Fibroblast of skin of right biceps (primary cell): Measurements from ENCODE around the gene KLK5.
"Not testable (repeated sequence)": the region's sequence is repeated elsewhere in the genome, so short reads cannot be mapped to it uniquely, and the experiment has no call there.

Experiments used
- DNase-seq: peaks from one replicate; pipeline ENCODE4 v3.0.0-alpha.2; 2013

Gene KLK5

DNA sequence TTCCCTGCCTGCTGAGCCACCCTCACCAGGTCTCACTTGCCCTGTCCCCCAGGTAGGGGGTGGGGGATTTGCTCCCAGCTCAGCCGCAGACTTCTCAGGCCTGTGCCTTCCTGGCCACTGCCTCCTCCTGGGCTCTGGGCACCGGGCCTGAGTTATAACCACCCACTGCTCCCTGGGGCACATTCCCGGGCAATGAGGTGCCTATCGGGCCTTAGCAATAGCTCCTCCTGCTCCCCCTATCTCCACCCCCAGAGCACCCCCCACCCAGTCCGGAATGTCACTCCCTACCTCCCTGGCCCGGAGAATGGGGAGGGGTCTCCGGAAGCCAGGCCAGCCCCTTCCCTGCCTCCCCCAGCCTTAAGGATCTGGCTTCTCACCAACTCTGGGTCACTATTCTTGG is at the start of gene KLK5:
KLK5 (minus strand) TSS at position 129 of the 400 bp plus-strand sequence. CDS start 381 bp downstream, outside the sequence.
- DNase-seq, result no peak

GRCh38 chr19:51002089-51002532 is 49.3 kb upstream of the KLK5 start:
- no peak for DNase-seq

DNA sequence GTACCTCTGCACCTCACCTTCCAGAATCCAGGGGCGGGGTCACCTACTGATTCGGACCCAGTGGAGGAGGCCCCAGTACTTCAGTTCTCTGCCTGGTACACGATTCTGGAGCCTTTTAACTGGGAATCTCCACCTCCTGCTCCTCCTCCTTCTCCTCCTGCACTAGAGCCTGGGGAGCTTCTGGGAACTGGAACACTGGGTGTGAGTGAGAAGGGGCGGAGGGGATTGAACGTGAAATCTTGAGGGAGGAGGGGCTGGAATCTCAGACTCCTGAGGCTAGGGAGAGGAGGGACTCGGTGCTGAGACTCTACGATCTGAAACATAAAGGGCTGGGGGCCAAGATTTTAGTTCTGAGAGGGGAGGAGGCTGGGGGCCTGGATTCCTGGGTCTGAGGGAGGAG is 48.7 kb upstream of the KLK5 start, which contains the start of gene KLK8:
KLK8 (minus strand) TSS at position 90 of the 400 bp plus-strand sequence. CDS start 437 bp downstream, outside the sequence.
- no peak for DNase-seq

DNA sequence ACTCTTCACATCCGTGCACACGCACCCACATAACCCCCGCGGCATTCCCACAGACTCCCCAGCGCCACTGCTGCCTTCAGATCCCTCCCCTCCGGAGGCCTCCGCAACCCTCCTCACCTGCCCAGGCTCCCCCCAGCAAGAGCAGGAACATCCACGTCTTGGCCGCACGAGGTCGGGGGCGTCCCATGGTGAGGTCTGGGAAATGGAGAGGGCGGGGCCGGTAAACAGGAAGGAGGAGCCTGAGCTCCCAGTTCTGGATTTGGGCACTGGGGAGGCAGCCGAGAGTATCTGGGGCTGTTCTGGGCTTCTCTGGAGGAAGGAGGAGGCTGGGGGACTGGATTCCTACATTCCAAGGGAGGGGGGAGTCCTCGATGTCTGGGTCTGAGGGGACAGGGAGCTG is 48.1 kb upstream of the KLK5 start:
- DNase-seq, result no peak

GRCh38 chr19:51000426-51000825 is 47.6 kb upstream of the KLK5 start:
- no peak for DNase-seq

GRCh38 chr19:50998686-50999085 is 45.8 kb upstream of the KLK5 start:
- no peak for DNase-seq

DNA sequence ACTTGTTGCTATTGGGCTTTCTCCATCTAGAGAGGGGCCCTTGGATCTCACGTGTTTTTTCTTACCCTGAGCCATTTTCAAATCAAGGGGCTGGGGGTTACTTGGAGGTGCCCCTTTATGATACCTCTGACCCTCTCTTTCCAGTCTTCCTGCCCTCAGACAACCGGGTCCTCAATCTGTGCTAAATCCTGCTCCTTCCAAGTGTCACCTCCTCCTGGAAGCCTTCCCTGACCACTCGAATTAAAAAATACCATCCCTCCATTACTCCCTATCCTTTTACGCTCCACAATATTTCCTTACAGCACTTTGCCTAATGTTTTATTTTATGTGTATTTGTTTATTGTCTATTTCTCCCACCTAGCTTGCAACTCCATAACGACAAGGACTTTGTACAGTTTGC is 45.2 kb upstream of the KLK5 start:
- DNase-seq, result no peak

DNA sequence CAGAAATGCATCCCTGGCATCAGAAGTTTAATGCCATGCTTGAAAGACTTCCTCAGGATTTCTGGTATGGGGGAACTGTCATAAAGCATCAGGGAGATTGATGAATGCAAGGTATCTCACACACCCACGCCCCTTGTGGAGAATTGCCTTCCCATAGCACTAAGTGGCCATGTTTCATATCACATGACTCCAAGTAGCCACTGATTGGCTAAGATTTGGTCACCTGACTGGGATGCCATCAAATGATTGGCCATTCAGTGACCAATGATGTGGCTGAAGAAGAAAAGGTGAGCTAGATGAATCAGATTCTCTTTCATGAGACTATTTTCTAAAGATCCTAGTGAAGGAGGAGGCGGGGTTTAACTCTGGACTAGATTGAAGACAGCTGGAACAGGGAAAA is 41.3 kb upstream of the KLK5 start:
- DNase-seq, result no peak

DNA sequence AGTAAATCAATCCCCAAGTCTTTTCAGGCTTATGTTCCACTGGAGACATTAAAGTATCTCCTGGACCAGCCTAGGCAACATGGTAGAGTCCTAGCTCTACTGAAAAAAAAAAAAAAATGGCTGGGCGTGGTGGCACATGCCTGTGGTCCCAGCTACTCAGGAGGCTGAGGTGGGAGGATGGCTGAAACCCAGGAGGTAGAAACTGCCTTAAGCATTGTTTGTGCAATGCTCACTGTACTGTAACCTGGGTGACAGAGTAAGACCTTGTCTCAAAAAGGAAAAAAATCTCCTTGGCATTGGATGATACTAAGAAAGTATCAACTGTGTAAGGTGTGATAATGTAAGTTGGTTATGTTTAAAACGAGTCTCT is 39.8 kb upstream of the KLK5 start:
- no peak for DNase-seq

GRCh38 chr19:50984416-50984815 is 31.6 kb upstream of the KLK5 start:
- DNase-seq, result not testable (repeated sequence)

GRCh38 chr19:50983625-50984292 is 30.9 kb upstream of the KLK5 start, which contains the start of gene KLK7:
Gene KLK7, minus strand, starts transcription at chr19:50983917. Its CDS starts 1,518 bp downstream, at chr19:50982399.
- no peak for DNase-seq

DNA sequence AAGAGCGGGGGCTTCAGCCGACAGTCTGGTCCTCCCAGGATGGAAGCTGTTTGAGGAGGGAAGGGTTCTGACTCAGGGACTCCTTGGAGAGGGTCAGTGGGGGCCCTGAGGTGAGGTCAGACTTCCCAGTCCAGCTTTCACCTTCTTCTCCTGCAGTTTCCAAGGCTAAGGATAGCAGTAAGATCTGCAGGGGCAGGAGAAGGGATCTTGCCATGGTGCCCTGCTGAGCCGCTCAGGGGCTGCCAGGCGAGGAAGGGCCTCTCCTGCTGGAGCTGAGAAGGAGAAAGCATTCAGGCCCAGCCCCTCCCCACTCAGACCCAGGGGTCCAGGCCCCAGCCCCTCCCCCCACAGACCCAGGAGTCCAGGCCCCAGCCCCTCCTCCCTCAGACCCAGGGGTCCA is 29.3 kb upstream of the KLK5 start:
- DNase-seq, result no peak

- DNase-seq, result no peak
Observed at GRCh38 chr19:50981587-50982146, 28.8 kb upstream of the KLK5 start.

DNA sequence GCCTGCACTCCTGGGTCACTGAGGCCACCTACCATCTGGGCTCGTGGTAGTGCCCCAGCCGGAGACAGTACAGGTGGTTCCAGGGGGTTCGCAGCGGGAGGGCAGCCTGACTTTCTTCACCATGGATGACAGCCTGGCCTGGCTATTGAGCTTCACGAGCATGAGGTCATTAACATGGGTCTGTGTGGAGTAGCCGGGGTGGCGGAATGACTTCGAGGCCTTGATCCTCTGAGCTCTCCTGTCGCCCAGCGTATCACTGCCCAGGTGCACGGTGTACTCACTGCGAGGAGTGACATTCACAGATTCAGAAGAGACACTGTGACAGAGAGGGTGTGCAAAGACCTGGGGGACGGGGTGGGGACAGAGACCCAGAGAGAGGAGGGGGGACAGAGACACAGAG is 27.4 kb upstream of the KLK5 start:
- no peak for DNase-seq

GRCh38 chr19:50979758-50980157 is 26.9 kb upstream of the KLK5 start:
- DNase-seq, result no peak

GRCh38 chr19:50978772-50979390 is 26.0 kb upstream of the KLK5 start:
- no peak for DNase-seq

DNA sequence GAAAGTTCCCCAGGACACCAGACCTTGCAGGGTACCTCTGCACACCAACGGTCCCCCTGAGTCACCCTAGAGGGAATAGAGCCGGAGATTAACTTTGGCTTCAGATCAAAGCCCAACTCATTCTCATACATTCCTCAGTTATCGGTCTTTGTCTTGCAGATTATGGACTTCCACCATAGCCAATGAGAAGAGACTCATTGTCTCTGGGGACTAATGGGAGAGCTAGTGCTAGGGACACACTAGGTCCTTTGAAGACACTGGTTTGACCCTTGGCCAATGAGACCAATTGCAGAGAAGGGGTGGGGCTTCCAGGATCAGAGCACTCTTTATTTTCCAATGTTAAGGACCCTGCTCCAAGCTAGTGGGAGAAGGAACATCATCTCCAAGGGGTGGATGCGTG is 24.8 kb upstream of the KLK5 start:
- no peak for DNase-seq

DNA sequence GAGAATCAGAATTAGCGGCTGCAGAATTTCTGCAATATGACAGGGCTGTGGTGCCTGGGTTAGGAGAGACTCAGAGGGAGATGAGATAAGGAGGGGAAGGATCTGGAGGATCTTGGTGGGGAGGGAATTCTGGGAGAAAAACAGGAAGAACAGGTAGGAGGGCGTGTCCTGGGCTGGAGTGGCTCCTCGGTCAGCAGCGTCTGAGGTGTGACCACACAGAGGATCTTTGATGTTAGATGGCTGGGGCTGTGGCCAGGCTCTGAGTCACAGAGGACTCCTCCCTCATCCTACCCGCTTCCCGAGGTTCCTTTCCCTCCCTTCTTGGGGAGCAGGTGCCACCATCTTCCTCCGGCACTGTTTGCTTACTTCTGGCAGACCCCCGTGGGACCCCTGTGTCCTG is 22.9 kb upstream of the KLK5 start:
- no peak for DNase-seq

GRCh38 chr19:50974702-50975556 is 22.1 kb upstream of the KLK5 start:
- DNase-seq, result no peak

- no peak for DNase-seq
Observed at GRCh38 chr19:50972795-50973376, 20.0 kb upstream of the KLK5 start.

- not testable (repeated sequence) for DNase-seq
Observed at GRCh38 chr19:50969810-50970209, 17.0 kb upstream of the KLK5 start.

- no peak for DNase-seq
Observed at GRCh38 chr19:50969413-50969760, 16.5 kb upstream of the KLK5 start, which contains the start of gene KLK6. Gene KLK6, minus strand, starts transcription at chr19:50969591. Its CDS starts 1,487 bp downstream, at chr19:50968104.
